ENCODE data around the gene ATG10. TPM values are rescaled to one million over a fixed set of nuclear protein-coding genes. Genes with fewer than 3 reads are reported as not detected.
"Not testable (repeated sequence)": the region's sequence is repeated elsewhere in the genome, so short reads cannot be mapped to it uniquely, and the experiment has no call there.

The ATG10 gene
- total RNA-seq, 6 experiments from 2014 or later = 3.7 to 4.8 (median 4.4) TPM

DNA sequence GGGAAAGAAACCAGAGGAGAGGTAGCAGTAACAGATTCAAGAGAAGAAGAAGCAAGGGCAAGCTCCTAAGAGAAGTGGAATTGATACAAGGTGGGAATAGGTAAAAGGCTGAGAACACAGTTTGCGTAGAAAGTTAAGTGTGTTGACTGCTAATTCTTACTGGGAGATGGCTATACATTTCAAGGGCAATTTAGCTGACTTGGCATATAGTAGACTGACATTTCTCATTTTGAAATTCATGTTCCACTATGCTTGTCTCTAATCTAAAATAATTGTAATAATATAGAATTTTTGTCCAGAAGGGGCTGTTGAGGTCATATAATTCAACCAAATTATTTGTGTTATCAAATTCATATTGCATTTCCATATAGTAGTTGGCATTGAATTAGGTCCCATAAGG is 144.0 kb downstream of the ATG10 start:
- Mint-ChIP-seq H3K4me1 (ENCODE audit: low read depth) (no peaks in the 10 kb centered on the region), H3K36me3 (ENCODE audit: low read depth) (no peaks in the 10 kb centered on the region), H3K9me3 (no peaks in the 10 kb centered on the region), H3K4me3 (no peak overlapping the region), H3K27me3 (ENCODE audit: insufficient read depth) (no peaks in the 10 kb centered on the region), H3K27ac (no peak overlapping the region)
- DNase-seq = no peak
- TF ChIP-seq, protein P1, sequence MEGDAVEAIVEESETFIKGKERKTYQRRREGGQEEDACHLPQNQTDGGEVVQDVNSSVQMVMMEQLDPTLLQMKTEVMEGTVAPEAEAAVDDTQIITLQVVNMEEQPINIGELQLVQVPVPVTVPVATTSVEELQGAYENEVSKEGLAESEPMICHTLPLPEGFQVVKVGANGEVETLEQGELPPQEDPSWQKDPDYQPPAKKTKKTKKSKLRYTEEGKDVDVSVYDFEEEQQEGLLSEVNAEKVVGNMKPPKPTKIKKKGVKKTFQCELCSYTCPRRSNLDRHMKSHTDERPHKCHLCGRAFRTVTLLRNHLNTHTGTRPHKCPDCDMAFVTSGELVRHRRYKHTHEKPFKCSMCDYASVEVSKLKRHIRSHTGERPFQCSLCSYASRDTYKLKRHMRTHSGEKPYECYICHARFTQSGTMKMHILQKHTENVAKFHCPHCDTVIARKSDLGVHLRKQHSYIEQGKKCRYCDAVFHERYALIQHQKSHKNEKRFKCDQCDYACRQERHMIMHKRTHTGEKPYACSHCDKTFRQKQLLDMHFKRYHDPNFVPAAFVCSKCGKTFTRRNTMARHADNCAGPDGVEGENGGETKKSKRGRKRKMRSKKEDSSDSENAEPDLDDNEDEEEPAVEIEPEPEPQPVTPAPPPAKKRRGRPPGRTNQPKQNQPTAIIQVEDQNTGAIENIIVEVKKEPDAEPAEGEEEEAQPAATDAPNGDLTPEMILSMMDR (IDR thresholded peaks at IDR 0.05) = no peak

DNA sequence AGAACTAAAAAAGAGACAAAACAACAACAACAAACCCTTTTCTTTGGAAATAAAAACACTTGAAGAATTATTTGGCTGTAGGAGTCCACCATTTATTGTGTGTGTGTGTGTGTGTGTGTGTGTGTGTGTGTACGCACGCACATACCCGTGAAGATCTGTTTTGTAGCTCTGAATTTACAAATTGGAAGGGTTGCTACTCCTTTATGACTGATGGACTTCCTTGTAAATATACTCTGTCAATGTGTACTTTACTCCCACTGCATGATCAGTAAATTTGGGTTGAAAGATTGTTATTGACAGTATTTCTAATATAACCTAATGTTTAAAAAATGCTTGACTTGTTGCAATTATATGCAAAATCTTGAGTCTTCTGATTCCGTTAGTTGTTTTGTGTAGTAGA is 148.1 kb downstream of the ATG10 start:
- no peak for DNase-seq
- TF ChIP-seq, protein P1 (IDR thresholded peaks at IDR 0.05) = no peak
- H3K4me1 Mint-ChIP-seq (ENCODE audit: low read depth) = no peaks in the 10 kb centered on the region
- no peaks in the 10 kb centered on the region for H3K36me3 Mint-ChIP-seq (ENCODE audit: low read depth)
- no peaks in the 10 kb centered on the region for H3K27me3 Mint-ChIP-seq (ENCODE audit: insufficient read depth)
- no peak overlapping the region for H3K27ac Mint-ChIP-seq
- no peak overlapping the region for H3K4me3 Mint-ChIP-seq
- H3K9me3 Mint-ChIP-seq = no peaks in the 10 kb centered on the region

DNA sequence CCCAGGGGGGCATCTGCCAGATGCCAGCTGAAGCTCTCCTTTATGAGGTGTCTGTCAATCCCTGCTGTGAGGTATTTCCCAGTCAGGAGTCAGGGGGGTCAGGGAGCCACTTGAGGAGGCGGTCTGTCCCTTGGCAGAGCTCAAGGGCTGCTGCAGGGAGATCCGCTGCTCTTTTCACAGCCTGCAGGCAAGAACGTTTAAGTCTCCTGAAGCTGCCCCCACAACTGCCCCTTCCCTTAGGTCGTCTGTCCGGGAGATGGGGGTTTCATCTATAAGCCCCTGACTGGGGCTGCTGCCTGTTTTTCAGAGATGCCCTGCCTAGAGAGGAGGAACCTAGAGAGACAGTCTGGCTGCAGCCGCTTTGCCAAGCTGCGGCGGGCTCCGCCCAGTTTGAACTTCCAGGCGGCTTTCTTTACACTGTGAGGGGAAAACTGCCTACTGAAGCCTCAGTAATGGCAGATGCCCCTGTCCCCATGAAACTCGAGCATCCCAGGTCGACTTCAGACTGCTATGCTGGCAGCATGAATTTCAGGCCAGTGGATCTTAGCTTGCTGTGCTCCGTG is 158.0 kb downstream of the ATG10 start:
- no peak overlapping the region for H3K27ac Mint-ChIP-seq
- H3K27me3 Mint-ChIP-seq (ENCODE audit: insufficient read depth) = no peaks in the 10 kb centered on the region; the same call in 1 of the 2 replicates
- no peak overlapping the region for H3K4me3 Mint-ChIP-seq
- no peaks in the 10 kb centered on the region for H3K4me1 Mint-ChIP-seq (ENCODE audit: low read depth)
- TF ChIP-seq, protein P1 (IDR thresholded peaks at IDR 0.05) = no peak
- H3K9me3 Mint-ChIP-seq = peaks cover 19% of the 10 kb centered on the region
- DNase-seq = no peak
- peaks cover 6% of the 10 kb centered on the region; the same call in 1 of the 2 replicates for H3K36me3 Mint-ChIP-seq (ENCODE audit: low read depth)

DNA sequence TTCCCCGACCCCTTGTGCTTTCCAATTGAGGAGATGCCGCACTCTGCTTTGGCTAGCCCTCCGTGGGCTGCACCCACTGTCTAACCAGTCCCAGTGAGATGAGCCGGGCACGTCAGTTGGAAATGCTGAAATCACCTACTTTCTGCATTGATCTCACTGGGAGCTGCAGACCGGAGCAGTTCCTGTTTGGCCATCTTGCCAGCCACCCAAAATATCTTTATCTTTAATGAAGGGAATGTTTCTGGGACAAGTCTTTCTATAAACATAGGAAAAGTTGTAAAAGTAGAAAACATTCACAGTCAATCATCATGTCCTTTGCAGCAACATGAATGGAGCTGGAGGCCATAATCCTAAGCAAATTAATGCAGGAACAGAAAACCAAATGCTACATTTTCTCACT is 158.8 kb downstream of the ATG10 start:
- no peak for DNase-seq
- TF ChIP-seq, protein P1 (IDR thresholded peaks at IDR 0.05) = no peak
- H3K27me3 Mint-ChIP-seq (ENCODE audit: insufficient read depth) = no peaks in the 10 kb centered on the region; the same call in 1 of the 2 replicates
- H3K36me3 Mint-ChIP-seq (ENCODE audit: low read depth) = peaks cover 11% of the 10 kb centered on the region
- H3K9me3 Mint-ChIP-seq = peaks cover 27% of the 10 kb centered on the region
- no peaks in the 10 kb centered on the region for H3K4me1 Mint-ChIP-seq (ENCODE audit: low read depth)
- H3K27ac Mint-ChIP-seq = no peak overlapping the region
- H3K4me3 Mint-ChIP-seq = no peak overlapping the region

GRCh38 chr5:82137205-82137604 is 165.4 kb downstream of the ATG10 start:
- TF ChIP-seq, protein P1 (IDR thresholded peaks at IDR 0.05) = no peak
- no peak for DNase-seq
- Mint-ChIP-seq H3K4me3 (no peak overlapping the region), H3K27me3 (ENCODE audit: insufficient read depth) (no peaks in the 10 kb centered on the region; the same call in 1 of the 2 replicates), H3K4me1 (ENCODE audit: low read depth) (no peaks in the 10 kb centered on the region), H3K27ac (no peak overlapping the region), H3K9me3 (peaks cover 18% of the 10 kb centered on the region), H3K36me3 (ENCODE audit: low read depth) (peaks cover 5% of the 10 kb centered on the region)

GRCh38 chr5:82139837-82140236 is 168.0 kb downstream of the ATG10 start:
- H3K4me1 Mint-ChIP-seq (ENCODE audit: low read depth); H3K27ac Mint-ChIP-seq; H3K4me3 Mint-ChIP-seq; H3K27me3 Mint-ChIP-seq (ENCODE audit: insufficient read depth); DNase-seq; H3K36me3 Mint-ChIP-seq (ENCODE audit: low read depth): not testable (repeated sequence)
- peaks cover 12% of the 10 kb centered on the region for H3K9me3 Mint-ChIP-seq
